ENCODE results near the gene TMEM38B. TPM values are rescaled to one million over a fixed set of nuclear protein-coding genes. Genes with fewer than 3 reads are reported as not detected.

The TMEM38B gene
- total RNA-seq, 1 experiment from 2014 or later, result 14.5 TPM

- Histone ChIP-seq H3K14ac (ENCODE audit: insufficient read depth, low read length) (no peak overlapping the region), H3K79me1 (ENCODE audit: insufficient read depth, low read depth, low read length, poor library complexity, severe bottlenecking) (no peaks in the 10 kb centered on the region), H3K23me2 (ENCODE audit: insufficient read length, low read depth, low read length, poor library complexity, severe bottlenecking) (no peaks in the 10 kb centered on the region), H4K8ac (replicated peaks; ENCODE audit: insufficient read length, low read depth, low read length) (no peak overlapping the region), H2BK20ac (ENCODE audit: low read depth, low read length, poor library complexity, severe bottlenecking) (no peak overlapping the region), H2BK15ac (ENCODE audit: low read depth, low read length) (no peak overlapping the region), H3K4ac (ENCODE audit: low read depth, low read length) (no peak overlapping the region), H3T11ph (ENCODE audit: low read length) (no peak overlapping the region), H4K5ac (ENCODE audit: insufficient read length, low read depth, low read length) (no peak overlapping the region), H3K56ac (ENCODE audit: insufficient read length, low read depth, low read length) (no peak overlapping the region), H3K18ac (ENCODE audit: insufficient read length, low read depth, low read length) (no peak overlapping the region), H3K9ac (ENCODE audit: extremely low read depth, insufficient read length, low read length) (no peak overlapping the region), H3K27ac (ENCODE audit: insufficient read length, low read depth, low read length) (no peak overlapping the region), H2BK12ac (ENCODE audit: insufficient read length, low read depth, low read length) (no peak overlapping the region), H2AK5ac (ENCODE audit: insufficient read length, low read length) (no peak overlapping the region), H3K4me2 (ENCODE audit: insufficient read depth, insufficient read length, low read length) (no peak overlapping the region), H2BK120ac (ENCODE audit: low read depth, low read length, poor library complexity, severe bottlenecking) (no peak overlapping the region), H4K20me1 (ENCODE audit: control insufficient read depth, insufficient read depth, insufficient read length) (no peaks in the 10 kb centered on the region), H2AFZ (ENCODE audit: low read length) (no peak overlapping the region), H2BK5ac (ENCODE audit: insufficient read length, low read length) (no peak overlapping the region), H3K23ac (ENCODE audit: insufficient read length, low read depth, low read length) (no peak overlapping the region), H3K4me1 (ENCODE audit: insufficient read depth, low read length) (no peaks in the 10 kb centered on the region; the same call in 1 of the 2 replicates), H3K9me3 (ENCODE audit: control insufficient read depth, low read depth, low read length) (no peaks in the 10 kb centered on the region), H3K27me3 (ENCODE audit: insufficient read depth, low read length) (no peaks in the 10 kb centered on the region), H4K91ac (ENCODE audit: insufficient read length, low read depth, low read length) (no peak overlapping the region), H3K79me2 (ENCODE audit: insufficient read depth, low read length) (no peaks in the 10 kb centered on the region)
- no peak for TF ChIP-seq CTCF (conservative IDR thresholded peaks at IDR 0.05)
- Mint-ChIP-seq H3K27ac (no peak overlapping the region), H3K36me3 (ENCODE audit: insufficient read depth in 1 of 3, low read depth in 3 of 3) (no peaks in the 10 kb centered on the region), H3K27me3 (ENCODE audit: low read depth) (peaks cover 25% of the 10 kb centered on the region), H3K4me3 (no peak overlapping the region), H3K4me1 (peaks cover 8 to 12% of the 10 kb centered on the region in 2 experiments; a peak in 3 of 4 replicates), H3K9me3 (no peaks in the 10 kb centered on the region)
- no peak for DNase-seq
- WGBS (ENCODE audit: extremely low coverage, insufficient read length, low lambda C conversion rate), result no CpG with 5 or more reads among the region's 5 CpGs
Observed at GRCh38 chr9:105663914-105664313, 30.4 kb upstream of the TMEM38B start.

Measured in H9 (cell line).